22Rv1 (cell line): ENCODE data around the gene ARMC5.

Source experiments
- H3K27ac ChIP-seq: fragments of 450-650 bp; 2 replicates; pipeline ENCODE4 v1.5.1; 2017
- CTCF ChIP-seq: fragments of 450-650 bp; IDR thresholded peaks from 2 replicates; pipeline ENCODE4 v1.5.1; 2017; ENCODE audit warnings: mild to moderate bottlenecking
- ZFX ChIP-seq: fragments of 450-650 bp; IDR thresholded peaks from 2 replicates; pipeline ENCODE4 v1.6.1; 2017; ENCODE audit warnings: antibody characterized with exemption, borderline replicate concordance

The ARMC5 gene

GRCh38 chr16:31465788-31466370 is 6.6 kb downstream of the ARMC5 start:
- TF ChIP-seq ZFX (no peak), CTCF (no peak)

GRCh38 chr16:31466381-31466841 is 7.1 kb downstream of the ARMC5 start:
- no peak overlapping the region for H3K27ac ChIP-seq
- TF ChIP-seq ZFX (no peak), CTCF (no peak)

More at GRCh38 chr16:31465788-31466370, 6.6 kb downstream of the ARMC5 start:
- no peak overlapping the region for H3K27ac ChIP-seq

- TF ChIP-seq CTCF (no peak), ZFX (no peak)
- H3K27ac ChIP-seq, result no peak overlapping the region
Observed at GRCh38 chr16:31467151-31467773, 8.0 kb downstream of the ARMC5 start.

GRCh38 chr16:31467858-31468257 is 8.6 kb downstream of the ARMC5 start:
- H3K27ac ChIP-seq, result no peak overlapping the region
- TF ChIP-seq CTCF (no peak), ZFX (no peak)

GRCh38 chr16:31470615-31471014 is 11.3 kb downstream of the ARMC5 start:
- TF ChIP-seq ZFX (no peak), CTCF (no peak)
- no peak overlapping the region for H3K27ac ChIP-seq

GRCh38 chr16:31471241-31471874 is 12.1 kb downstream of the ARMC5 start:
- H3K27ac ChIP-seq, result no peak overlapping the region
- TF ChIP-seq CTCF (no peak), ZFX (no peak)
